AG04450 (cell line): ENCODE measurements around the gene TCF21. TPM values are rescaled to one million over a fixed set of nuclear protein-coding genes. Genes with fewer than 3 reads are reported as not detected.

Experiments used
- CTCF ChIA-PET: fragments of 300-600, 350-600 bp; formaldehyde crosslinking; extraction: SDS; loops from one replicate; lab custom pipeline; 2022; ENCODE audit warnings: antibody characterized with exemption, inconsistent platforms; lab: Charles Lee
- POLR2A ChIA-PET: fragments of 350-600 bp; formaldehyde crosslinking; extraction: SDS; loops from one replicate; lab custom pipeline; 2021; ENCODE audit warnings: antibody characterized with exemption, inconsistent platforms; lab: Yijun Ruan, JAX
- DNase-seq: peaks from one replicate; pipeline ENCODE4 v3.0.0-alpha.2; 2011; ENCODE audit warnings: low read depth, low spot score
- H3K27ac ChIP-seq: one replicate; pipeline ENCODE4 v1.5.1; 2012; ENCODE audit warnings: low read depth, low read length, control low read depth
- H3K27me3 ChIP-seq: one replicate; pipeline ENCODE4 v1.6.0; 2012; ENCODE audit warnings: low read length; ENCODE audit not compliant: control insufficient read depth, insufficient read depth
- H3K4me3 ChIP-seq: 2 replicates; pipeline ENCODE4 v1.5.1; 2011; ENCODE audit warnings: mild to moderate bottlenecking, low read depth, low read length, control low read depth
- H3K9me3 ChIP-seq: 2 replicates; pipeline ENCODE4 v1.5.1; 2012; ENCODE audit warnings: low read length; ENCODE audit not compliant: control insufficient read depth, insufficient read depth
- CTCF ChIP-seq: IDR thresholded peaks from 2 replicates; pipeline ENCODE4 v1.5.1; 2011; ENCODE audit warnings: low read depth, low read length, control low read depth, inconsistent platforms
- polyA plus RNA-seq: library from polyadenylated mRNA; depleted of rRNA; stranded (reverse); fragments of >200 nt; gene quantifications from 2 replicates; pipeline ENCODE4 v1.2.3, GENCODE V29; 2011

TCF21 gene
- polyA plus RNA-seq, 1 experiment: 30.7 TPM

- POLR2A ChIA-PET: interaction anchor here (1.1 to 2.5 kb wide), 4 partner anchors 23 to 104 kb away, joined by 3 to 11 read pairs (median 9); partner anchors contain the start of gene TCF21
- H3K4me3 ChIP-seq: no peak overlapping the region
Measured at GRCh38 chr6:133917781-133918180, 28.9 kb downstream of the TCF21 start.

GRCh38 chr6:133918208-133918930 lies 29.5 kb downstream of the TCF21 start:
- ChIA-PET POLR2A (interaction anchor here (0.6 to 2.5 kb wide), 3 partner anchors 26 to 1096 kb away, joined by 5 to 11 read pairs (median 9); partner anchors contain the start of gene TCF21), CTCF (interaction anchor here (1.4 to 4.3 kb wide), 5 partner anchors 11 to 956 kb away, joined by 4 to 104 read pairs (median 7); no protein-coding TSS in a partner anchor)
- no peak for TF ChIP-seq CTCF

More at GRCh38 chr6:133917781-133918180, 28.9 kb downstream of the TCF21 start:
- H3K27me3 ChIP-seq: no peaks in the 10 kb centered on the region
- no peak for DNase-seq
- no peaks in the 10 kb centered on the region for H3K9me3 ChIP-seq
- CTCF ChIA-PET: interaction anchor here (0.9 to 4.3 kb wide), 23 partner anchors 10 to 1088 kb away, joined by 3 to 104 read pairs (median 7); no protein-coding TSS in a partner anchor
- no peak for TF ChIP-seq CTCF
- H3K27ac ChIP-seq: no peak overlapping the region

GRCh38 chr6:133919362-133919761 lies 30.4 kb downstream of the TCF21 start:
- TF ChIP-seq CTCF: no peak
- H3K27me3 ChIP-seq: no peaks in the 10 kb centered on the region
- no peak for DNase-seq
- no peaks in the 10 kb centered on the region for H3K9me3 ChIP-seq
- POLR2A ChIA-PET: no interaction called here
- no peak overlapping the region for H3K27ac ChIP-seq
- no peak overlapping the region for H3K4me3 ChIP-seq
- CTCF ChIA-PET: no interaction called here

More at GRCh38 chr6:133918208-133918930, 29.5 kb downstream of the TCF21 start:
- no peaks in the 10 kb centered on the region for H3K9me3 ChIP-seq
- DNase-seq: no peak
- H3K4me3 ChIP-seq: no peak overlapping the region
- H3K27me3 ChIP-seq: no peaks in the 10 kb centered on the region
- no peak overlapping the region for H3K27ac ChIP-seq

GRCh38 chr6:133921249-133921859 lies 32.4 kb downstream of the TCF21 start:
- peak; percentile 66 for DNase-seq
- TF ChIP-seq CTCF: peak; percentile 94
- H3K27me3 ChIP-seq: no peaks in the 10 kb centered on the region
- H3K4me3 ChIP-seq: no peak overlapping the region
- ChIA-PET POLR2A (interaction anchor here (0.8 to 0.9 kb wide), 2 partner anchors 176 to 369 kb away, joined by 3 to 4 read pairs; no protein-coding TSS in a partner anchor), CTCF (interaction anchor here (0.6 to 12.5 kb wide), 26 partner anchors 13 to 731 kb away, joined by 3 to 744 read pairs (median 4); no protein-coding TSS in a partner anchor)
- no peak overlapping the region for H3K27ac ChIP-seq
- H3K9me3 ChIP-seq: no peaks in the 10 kb centered on the region
